ENCODE data around the gene CORO7.

- TF ChIP-seq POLR2A (IDR thresholded peaks at IDR 0.05) (no peak), CTCF (IDR thresholded peaks at IDR 0.05 in 4 of 5, conservative IDR thresholded peaks at IDR 0.05 in 1 of 5) (no peak)
Observed at GRCh38 chr16:4325253-4325758, 91.1 kb downstream of the CORO7 start.
